Putamen (tissue), 1 donor: ENCODE results near the gene FEZ2.

Experiments
- DNase-seq: peaks from one replicate; pipeline ENCODE4 v3.0.0-alpha.2; 2016; ENCODE audit warnings: low spot score

Gene FEZ2

GRCh38 chr2:36561237-36561944 lies 36.6 kb downstream of the FEZ2 start:
- DNase-seq: no peak

GRCh38 chr2:36560726-36561125 lies 37.2 kb downstream of the FEZ2 start:
- DNase-seq: no peak

- DNase-seq: no peak
Observed at GRCh38 chr2:36559221-36559942, 38.6 kb downstream of the FEZ2 start.

- no peak for DNase-seq
Observed at GRCh38 chr2:36556842-36557241, 41.1 kb downstream of the FEZ2 start.

GRCh38 chr2:36555789-36556188 lies 42.2 kb downstream of the FEZ2 start:
- no peak for DNase-seq

GRCh38 chr2:36554531-36554930 lies 43.4 kb downstream of the FEZ2 start:
- no peak for DNase-seq

GRCh38 chr2:36553683-36554082 lies 44.3 kb downstream of the FEZ2 start:
- no peak for DNase-seq

- no peak for DNase-seq
Observed at GRCh38 chr2:36550006-36550405, 48.0 kb downstream of the FEZ2 start.

- no peak for DNase-seq
Observed at GRCh38 chr2:36549165-36549574, 48.8 kb downstream of the FEZ2 start.

GRCh38 chr2:36547906-36548305 lies 50.1 kb downstream of the FEZ2 start:
- DNase-seq: no peak

GRCh38 chr2:36545871-36546416 lies 52.0 kb downstream of the FEZ2 start:
- no peak for DNase-seq

GRCh38 chr2:36544638-36545338 lies 53.2 kb downstream of the FEZ2 start:
- DNase-seq: no peak

GRCh38 chr2:36541891-36542595 lies 55.9 kb downstream of the FEZ2 start:
- DNase-seq: peak; percentile 39

GRCh38 chr2:36540986-36541754 lies 56.8 kb downstream of the FEZ2 start:
- DNase-seq: no peak

- DNase-seq: no peak
Observed at GRCh38 chr2:36539631-36540030, 58.3 kb downstream of the FEZ2 start.

GRCh38 chr2:36538335-36538734 lies 59.6 kb downstream of the FEZ2 start:
- DNase-seq: no peak

- DNase-seq: no peak
Observed at GRCh38 chr2:36536776-36537175, 61.2 kb downstream of the FEZ2 start.

GRCh38 chr2:36535099-36535498 lies 62.9 kb downstream of the FEZ2 start:
- no peak for DNase-seq

GRCh38 chr2:36534275-36534799 lies 63.6 kb downstream of the FEZ2 start:
- DNase-seq: no peak

- no peak for DNase-seq
Observed at GRCh38 chr2:36530983-36531354, 67.0 kb downstream of the FEZ2 start.
